ENCODE data around the gene OTOP1. TPM values are rescaled to one million over a fixed set of nuclear protein-coding genes. Genes with fewer than 3 reads are reported as not detected.

OTOP1 gene
- total RNA-seq, 1 experiment from 2014 or later = not detected

GRCh38 chr4:4225915-4226605 is 669 bp downstream of the OTOP1 start:
- peak overlapping the region in 1 of 3 experiments; percentile 32; a peak in 1 of 7 replicates for H3K27ac Mint-ChIP-seq
- peak overlapping the region; percentile 38 to 74 for H3K4me3 Mint-ChIP-seq
- H2AFZ ChIP-seq (ENCODE audit: low read length) = no peak overlapping the region

More at GRCh38 chr4:4225915-4226605, 669 bp downstream of the OTOP1 start:
- no CpG with 5 or more reads among the region's 41 CpGs for WGBS (ENCODE audit: extremely low coverage, insufficient read length, low lambda C conversion rate)
- Histone ChIP-seq H2BK12ac (ENCODE audit: insufficient read length, low read depth, low read length) (no peak overlapping the region), H3K4me2 (ENCODE audit: insufficient read depth, insufficient read length, low read length) (peak overlapping the region; percentile 29), H4K91ac (ENCODE audit: insufficient read length, low read depth, low read length) (no peak overlapping the region), H3T11ph (ENCODE audit: low read length) (no peak overlapping the region), H3K14ac (ENCODE audit: insufficient read depth, low read length) (no peak overlapping the region), H3K18ac (ENCODE audit: insufficient read length, low read depth, low read length) (no peak overlapping the region), H3K4me1 (ENCODE audit: insufficient read depth, low read length) (no peaks in the 10 kb centered on the region), H3K23me2 (ENCODE audit: insufficient read length, low read depth, low read length, poor library complexity, severe bottlenecking) (peaks cover 3% of the 10 kb centered on the region), H3K56ac (ENCODE audit: insufficient read length, low read depth, low read length) (no peak overlapping the region), H4K5ac (ENCODE audit: insufficient read length, low read depth, low read length) (no peak overlapping the region), H2BK120ac (ENCODE audit: low read depth, low read length, poor library complexity, severe bottlenecking) (no peak overlapping the region), H3K27me3 (ENCODE audit: insufficient read depth, low read length) (peaks cover 45% of the 10 kb centered on the region), H2BK15ac (ENCODE audit: low read depth, low read length) (no peak overlapping the region), H4K20me1 (ENCODE audit: control insufficient read depth, insufficient read depth, insufficient read length) (no peaks in the 10 kb centered on the region), H3K27ac (ENCODE audit: insufficient read length, low read depth, low read length) (no peak overlapping the region), H3K79me1 (ENCODE audit: insufficient read depth, low read depth, low read length, poor library complexity, severe bottlenecking) (no peaks in the 10 kb centered on the region), H4K8ac (replicated peaks; ENCODE audit: insufficient read length, low read depth, low read length) (no peak overlapping the region), H3K79me2 (ENCODE audit: insufficient read depth, low read length) (no peaks in the 10 kb centered on the region), H3K4ac (ENCODE audit: low read depth, low read length) (no peak overlapping the region), H3K9me3 (ENCODE audit: control insufficient read depth, low read depth, low read length) (no peaks in the 10 kb centered on the region), H2BK5ac (ENCODE audit: insufficient read length, low read length) (no peak overlapping the region), H3K23ac (ENCODE audit: insufficient read length, low read depth, low read length) (no peak overlapping the region), H2BK20ac (ENCODE audit: low read depth, low read length, poor library complexity, severe bottlenecking) (no peak overlapping the region), H2AK5ac (ENCODE audit: insufficient read length, low read length) (no peak overlapping the region), H3K9ac (ENCODE audit: extremely low read depth, insufficient read length, low read length) (no peak overlapping the region)
- H3K27me3 Mint-ChIP-seq (ENCODE audit: low read depth) = peaks cover 93% of the 10 kb centered on the region
- H3K9me3 Mint-ChIP-seq = peaks cover 2 to 10% of the 10 kb centered on the region in 2 experiments; a peak in 3 of 5 replicates
- DNase-seq = peak; percentile 38
- peaks cover 7 to 14% of the 10 kb centered on the region in 2 experiments for H3K4me1 Mint-ChIP-seq
- no peaks in the 10 kb centered on the region for H3K36me3 Mint-ChIP-seq (ENCODE audit: insufficient read depth in 1 of 3, low read depth in 3 of 3)
- TF ChIP-seq, protein P1, sequence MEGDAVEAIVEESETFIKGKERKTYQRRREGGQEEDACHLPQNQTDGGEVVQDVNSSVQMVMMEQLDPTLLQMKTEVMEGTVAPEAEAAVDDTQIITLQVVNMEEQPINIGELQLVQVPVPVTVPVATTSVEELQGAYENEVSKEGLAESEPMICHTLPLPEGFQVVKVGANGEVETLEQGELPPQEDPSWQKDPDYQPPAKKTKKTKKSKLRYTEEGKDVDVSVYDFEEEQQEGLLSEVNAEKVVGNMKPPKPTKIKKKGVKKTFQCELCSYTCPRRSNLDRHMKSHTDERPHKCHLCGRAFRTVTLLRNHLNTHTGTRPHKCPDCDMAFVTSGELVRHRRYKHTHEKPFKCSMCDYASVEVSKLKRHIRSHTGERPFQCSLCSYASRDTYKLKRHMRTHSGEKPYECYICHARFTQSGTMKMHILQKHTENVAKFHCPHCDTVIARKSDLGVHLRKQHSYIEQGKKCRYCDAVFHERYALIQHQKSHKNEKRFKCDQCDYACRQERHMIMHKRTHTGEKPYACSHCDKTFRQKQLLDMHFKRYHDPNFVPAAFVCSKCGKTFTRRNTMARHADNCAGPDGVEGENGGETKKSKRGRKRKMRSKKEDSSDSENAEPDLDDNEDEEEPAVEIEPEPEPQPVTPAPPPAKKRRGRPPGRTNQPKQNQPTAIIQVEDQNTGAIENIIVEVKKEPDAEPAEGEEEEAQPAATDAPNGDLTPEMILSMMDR (conservative IDR thresholded peaks at IDR 0.05) = no peak
